ENCODE results near the gene NUP58.

NUP58 gene

GRCh38 chr13:25266706-25267105 lies 34.7 kb upstream of the NUP58 start:
- Histone ChIP-seq H4K8ac (ENCODE audit: low read depth, low read length) (no peak overlapping the region), H3K18ac (ENCODE audit: low read length) (no peak overlapping the region), H3K56ac (ENCODE audit: low read length) (no peak overlapping the region), H4K5ac (ENCODE audit: low read length) (no peak overlapping the region), H3K79me2 (ENCODE audit: control insufficient read depth, insufficient read depth, low read length) (no peaks in the 10 kb centered on the region), H3K27me3 (ENCODE audit: insufficient read depth, low read length, poor library complexity) (no peaks in the 10 kb centered on the region), H2BK5ac (ENCODE audit: low read length) (no peak overlapping the region), H3K27ac (ENCODE audit: low read depth, low read length) (no peak overlapping the region), H3K4ac (ENCODE audit: low read depth, low read length) (no peak overlapping the region), H3K4me2 (ENCODE audit: low read length) (no peak overlapping the region), H2AK5ac (ENCODE audit: low read length) (no peak overlapping the region), H3K36me3 (ENCODE audit: control insufficient read depth, insufficient read depth, low read length) (no peaks in the 10 kb centered on the region), H3K23ac (ENCODE audit: low read length) (no peak overlapping the region), H3K79me1 (ENCODE audit: low read length) (no peaks in the 10 kb centered on the region), H3K4me3 (ENCODE audit: low read length) (no peak overlapping the region), H2BK120ac (ENCODE audit: low read depth, low read length) (no peak overlapping the region), H3K4me1 (ENCODE audit: control insufficient read depth, low read depth, low read length) (no peaks in the 10 kb centered on the region), H3K9ac (ENCODE audit: low read length) (no peak overlapping the region), H2BK15ac (replicated peaks; ENCODE audit: low read depth) (no peak overlapping the region)
- DNase-seq, result no peak
- no CpG with 5 or more reads among the region's 5 CpGs for WGBS (ENCODE audit: extremely low coverage, insufficient coverage, low lambda C conversion rate)

- H3K36me3 ChIP-seq (ENCODE audit: control insufficient read depth, insufficient read depth, low read length), result no peaks in the 10 kb centered on the region
- H3K4me1 ChIP-seq (ENCODE audit: control insufficient read depth, low read depth, low read length), result no peaks in the 10 kb centered on the region
- no peaks in the 10 kb centered on the region for H3K79me1 ChIP-seq (ENCODE audit: low read length)
- no peak overlapping the region for H3K23ac ChIP-seq (ENCODE audit: low read length)
- no peak overlapping the region for H3K4me2 ChIP-seq (ENCODE audit: low read length)
- H3K4ac ChIP-seq (ENCODE audit: low read depth, low read length), result no peak overlapping the region
- H3K4me3 ChIP-seq (ENCODE audit: low read length), result no peak overlapping the region
- H4K8ac ChIP-seq (ENCODE audit: low read depth, low read length), result no peak overlapping the region
- no peak overlapping the region for H3K56ac ChIP-seq (ENCODE audit: low read length)
- H3K9ac ChIP-seq (ENCODE audit: low read length), result no peak overlapping the region
- no CpG with 5 or more reads among the region's 1 CpG for WGBS (ENCODE audit: extremely low coverage, insufficient coverage, low lambda C conversion rate)
- no peaks in the 10 kb centered on the region for H3K79me2 ChIP-seq (ENCODE audit: control insufficient read depth, insufficient read depth, low read length)
- H2BK5ac ChIP-seq (ENCODE audit: low read length), result no peak overlapping the region
- DNase-seq, result no peak
- no peak overlapping the region for H2BK15ac ChIP-seq (replicated peaks; ENCODE audit: low read depth)
- no peak overlapping the region for H4K5ac ChIP-seq (ENCODE audit: low read length)
- H3K27me3 ChIP-seq (ENCODE audit: insufficient read depth, low read length, poor library complexity), result no peaks in the 10 kb centered on the region
- no peak overlapping the region for H3K18ac ChIP-seq (ENCODE audit: low read length)
- no peak overlapping the region for H2AK5ac ChIP-seq (ENCODE audit: low read length)
- H3K27ac ChIP-seq (ENCODE audit: low read depth, low read length), result no peak overlapping the region
- H2BK120ac ChIP-seq (ENCODE audit: low read depth, low read length), result no peak overlapping the region
Observed at GRCh38 chr13:25267715-25268114, 33.7 kb upstream of the NUP58 start.

- H3K23ac ChIP-seq (ENCODE audit: low read length), result no peak overlapping the region
- no peak overlapping the region for H3K56ac ChIP-seq (ENCODE audit: low read length)
- H2BK120ac ChIP-seq (ENCODE audit: low read depth, low read length), result no peak overlapping the region
- no peak overlapping the region for H4K5ac ChIP-seq (ENCODE audit: low read length)
- no peak overlapping the region for H3K4me3 ChIP-seq (ENCODE audit: low read length)
- no peak overlapping the region for H2BK15ac ChIP-seq (replicated peaks; ENCODE audit: low read depth)
- H2BK5ac ChIP-seq (ENCODE audit: low read length), result no peak overlapping the region
- no peak overlapping the region for H2AK5ac ChIP-seq (ENCODE audit: low read length)
- H3K27me3 ChIP-seq (ENCODE audit: insufficient read depth, low read length, poor library complexity), result no peaks in the 10 kb centered on the region
- DNase-seq, result no peak
- no peaks in the 10 kb centered on the region for H3K79me1 ChIP-seq (ENCODE audit: low read length)
- H4K8ac ChIP-seq (ENCODE audit: low read depth, low read length), result no peak overlapping the region
- no peak overlapping the region for H3K4ac ChIP-seq (ENCODE audit: low read depth, low read length)
- no peaks in the 10 kb centered on the region for H3K4me1 ChIP-seq (ENCODE audit: control insufficient read depth, low read depth, low read length)
- H3K79me2 ChIP-seq (ENCODE audit: control insufficient read depth, insufficient read depth, low read length), result no peaks in the 10 kb centered on the region
- H3K18ac ChIP-seq (ENCODE audit: low read length), result no peak overlapping the region
- no CpG with 5 or more reads among the region's 6 CpGs for WGBS (ENCODE audit: extremely low coverage, insufficient coverage, low lambda C conversion rate)
- H3K36me3 ChIP-seq (ENCODE audit: control insufficient read depth, insufficient read depth, low read length), result no peaks in the 10 kb centered on the region
- no peak overlapping the region for H3K4me2 ChIP-seq (ENCODE audit: low read length)
- H3K27ac ChIP-seq (ENCODE audit: low read depth, low read length), result no peak overlapping the region
- H3K9ac ChIP-seq (ENCODE audit: low read length), result no peak overlapping the region
Observed at GRCh38 chr13:25268561-25268960, 32.9 kb upstream of the NUP58 start.

- no peak overlapping the region for H3K18ac ChIP-seq (ENCODE audit: low read length)
Observed at GRCh38 chr13:25276748-25277147, 24.7 kb upstream of the NUP58 start.

GRCh38 chr13:25280396-25280795 lies 21.0 kb upstream of the NUP58 start:
- Histone ChIP-seq H3K79me1 (ENCODE audit: low read length) (peaks cover 2% of the 10 kb centered on the region), H3K4me3 (ENCODE audit: low read length) (no peak overlapping the region), H3K23ac (ENCODE audit: low read length) (no peak overlapping the region)

More at GRCh38 chr13:25276748-25277147, 24.7 kb upstream of the NUP58 start:
- no peak overlapping the region for H3K23ac ChIP-seq (ENCODE audit: low read length)
- no peaks in the 10 kb centered on the region for H3K36me3 ChIP-seq (ENCODE audit: control insufficient read depth, insufficient read depth, low read length)
- no peaks in the 10 kb centered on the region for H3K4me1 ChIP-seq (ENCODE audit: control insufficient read depth, low read depth, low read length)
- no peak overlapping the region for H3K4me2 ChIP-seq (ENCODE audit: low read length)
- no peaks in the 10 kb centered on the region for H3K79me2 ChIP-seq (ENCODE audit: control insufficient read depth, insufficient read depth, low read length)
- no peak overlapping the region for H3K4ac ChIP-seq (ENCODE audit: low read depth, low read length)
- no CpG with 5 or more reads among the region's 2 CpGs for WGBS (ENCODE audit: extremely low coverage, insufficient coverage, low lambda C conversion rate)
- H3K79me1 ChIP-seq (ENCODE audit: low read length), result peaks cover 2% of the 10 kb centered on the region
- no peak for DNase-seq
- H3K4me3 ChIP-seq (ENCODE audit: low read length), result no peak overlapping the region
- no peak overlapping the region for H3K9ac ChIP-seq (ENCODE audit: low read length)
- no peaks in the 10 kb centered on the region for H3K27me3 ChIP-seq (ENCODE audit: insufficient read depth, low read length, poor library complexity)
- H2BK120ac ChIP-seq (ENCODE audit: low read depth, low read length), result no peak overlapping the region
- H2BK15ac ChIP-seq (replicated peaks; ENCODE audit: low read depth), result no peak overlapping the region
- no peak overlapping the region for H3K27ac ChIP-seq (ENCODE audit: low read depth, low read length)
- H4K8ac ChIP-seq (ENCODE audit: low read depth, low read length), result no peak overlapping the region
- no peak overlapping the region for H4K5ac ChIP-seq (ENCODE audit: low read length)
- H3K56ac ChIP-seq (ENCODE audit: low read length), result no peak overlapping the region
- no peak overlapping the region for H2AK5ac ChIP-seq (ENCODE audit: low read length)
- no peak overlapping the region for H2BK5ac ChIP-seq (ENCODE audit: low read length)

GRCh38 chr13:25281193-25281934 lies 20.1 kb upstream of the NUP58 start:
- H2BK5ac ChIP-seq (ENCODE audit: low read length), result no peak overlapping the region
- no peaks in the 10 kb centered on the region for H3K36me3 ChIP-seq (ENCODE audit: control insufficient read depth, insufficient read depth, low read length)
- no peak for DNase-seq
- H3K27me3 ChIP-seq (ENCODE audit: insufficient read depth, low read length, poor library complexity), result no peaks in the 10 kb centered on the region
- peaks cover 2% of the 10 kb centered on the region for H3K79me1 ChIP-seq (ENCODE audit: low read length)
- H3K18ac ChIP-seq (ENCODE audit: low read length), result no peak overlapping the region
- no peak overlapping the region for H2AK5ac ChIP-seq (ENCODE audit: low read length)
- H4K8ac ChIP-seq (ENCODE audit: low read depth, low read length), result no peak overlapping the region
- no peaks in the 10 kb centered on the region for H3K79me2 ChIP-seq (ENCODE audit: control insufficient read depth, insufficient read depth, low read length)
- H3K4me1 ChIP-seq (ENCODE audit: control insufficient read depth, low read depth, low read length), result no peaks in the 10 kb centered on the region
- H4K5ac ChIP-seq (ENCODE audit: low read length), result no peak overlapping the region
- no peak overlapping the region for H3K23ac ChIP-seq (ENCODE audit: low read length)
- H3K4me3 ChIP-seq (ENCODE audit: low read length), result no peak overlapping the region
- no peak overlapping the region for H3K56ac ChIP-seq (ENCODE audit: low read length)
- H2BK120ac ChIP-seq (ENCODE audit: low read depth, low read length), result no peak overlapping the region
- no CpG with 5 or more reads among the region's 4 CpGs for WGBS (ENCODE audit: extremely low coverage, insufficient coverage, low lambda C conversion rate)
- no peak overlapping the region for H3K4me2 ChIP-seq (ENCODE audit: low read length)
- no peak overlapping the region for H3K27ac ChIP-seq (ENCODE audit: low read depth, low read length)
- H2BK15ac ChIP-seq (replicated peaks; ENCODE audit: low read depth), result no peak overlapping the region
- no peak overlapping the region for H3K9ac ChIP-seq (ENCODE audit: low read length)
- no peak overlapping the region for H3K4ac ChIP-seq (ENCODE audit: low read depth, low read length)

More at GRCh38 chr13:25280396-25280795, 21.0 kb upstream of the NUP58 start:
- Histone ChIP-seq H3K36me3 (ENCODE audit: control insufficient read depth, insufficient read depth, low read length) (no peaks in the 10 kb centered on the region), H2BK15ac (replicated peaks; ENCODE audit: low read depth) (no peak overlapping the region), H2BK5ac (ENCODE audit: low read length) (no peak overlapping the region), H3K27me3 (ENCODE audit: insufficient read depth, low read length, poor library complexity) (no peaks in the 10 kb centered on the region), H3K4ac (ENCODE audit: low read depth, low read length) (no peak overlapping the region), H4K5ac (ENCODE audit: low read length) (no peak overlapping the region), H3K79me2 (ENCODE audit: control insufficient read depth, insufficient read depth, low read length) (no peaks in the 10 kb centered on the region), H3K4me2 (ENCODE audit: low read length) (no peak overlapping the region), H3K27ac (ENCODE audit: low read depth, low read length) (no peak overlapping the region), H4K8ac (ENCODE audit: low read depth, low read length) (no peak overlapping the region), H2BK120ac (ENCODE audit: low read depth, low read length) (no peak overlapping the region), H3K56ac (ENCODE audit: low read length) (no peak overlapping the region), H2AK5ac (ENCODE audit: low read length) (no peak overlapping the region), H3K9ac (ENCODE audit: low read length) (no peak overlapping the region), H3K18ac (ENCODE audit: low read length) (no peak overlapping the region), H3K4me1 (ENCODE audit: control insufficient read depth, low read depth, low read length) (no peaks in the 10 kb centered on the region)
- DNase-seq, result no peak

All from mesendoderm (in vitro differentiated cells).